ENCODE data around the gene MACO1.

MACO1 gene

DNA sequence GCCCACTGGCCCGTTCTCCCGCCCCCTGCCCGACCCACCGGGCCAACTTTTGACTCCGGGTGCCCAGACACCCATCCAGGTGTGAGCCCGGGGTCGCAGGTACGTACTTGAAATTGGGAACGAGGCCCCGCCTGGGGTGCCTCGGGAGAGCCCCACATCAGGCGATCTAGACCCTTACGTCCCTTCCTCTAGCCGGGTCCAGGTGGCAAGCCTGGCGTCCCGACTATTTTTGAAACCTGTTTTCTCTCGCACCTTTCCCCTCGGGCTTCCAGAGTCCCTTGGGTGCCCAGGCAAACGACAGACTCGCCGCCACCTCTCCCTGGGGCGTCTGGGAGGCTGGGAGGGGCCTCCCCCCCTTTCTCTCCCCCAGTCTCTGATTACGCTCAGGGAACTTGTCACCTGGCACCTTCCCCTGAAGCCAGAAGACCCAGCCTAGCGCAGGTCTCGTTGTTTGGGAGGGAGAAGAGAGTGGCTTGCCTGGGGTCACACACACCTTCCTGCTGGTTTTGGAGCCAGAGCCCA lies 113.6 kb downstream of the MACO1 start:
- DNase-seq, result no peak

- DNase-seq, result no peak
Measured at GRCh38 chr1:25544819-25545218, 114.1 kb downstream of the MACO1 start.

- no peak for DNase-seq
Measured at GRCh38 chr1:25545767-25546166, 115.1 kb downstream of the MACO1 start.

- DNase-seq, result no peak
Measured at GRCh38 chr1:25546193-25546592, 115.5 kb downstream of the MACO1 start.

DNA sequence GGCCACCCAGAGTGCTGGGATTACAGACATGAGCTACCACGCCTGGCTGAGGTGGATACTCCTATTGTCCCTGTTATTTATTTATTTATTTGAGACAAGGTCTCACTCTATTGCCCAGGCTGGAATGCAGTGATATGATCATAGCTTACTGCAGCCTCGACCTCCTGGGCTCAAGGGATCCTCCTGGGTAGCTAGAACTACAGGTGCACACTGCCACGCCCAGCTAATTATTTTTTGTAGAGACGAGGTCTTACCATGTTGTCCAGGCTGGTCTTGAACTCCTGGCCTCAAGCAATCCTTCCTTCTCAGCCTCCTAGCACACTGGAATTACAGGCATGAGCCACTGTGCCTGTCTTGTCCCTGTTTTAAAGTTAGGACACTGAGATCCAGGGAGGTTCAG lies 117.9 kb downstream of the MACO1 start:
- no peak for DNase-seq

DNA sequence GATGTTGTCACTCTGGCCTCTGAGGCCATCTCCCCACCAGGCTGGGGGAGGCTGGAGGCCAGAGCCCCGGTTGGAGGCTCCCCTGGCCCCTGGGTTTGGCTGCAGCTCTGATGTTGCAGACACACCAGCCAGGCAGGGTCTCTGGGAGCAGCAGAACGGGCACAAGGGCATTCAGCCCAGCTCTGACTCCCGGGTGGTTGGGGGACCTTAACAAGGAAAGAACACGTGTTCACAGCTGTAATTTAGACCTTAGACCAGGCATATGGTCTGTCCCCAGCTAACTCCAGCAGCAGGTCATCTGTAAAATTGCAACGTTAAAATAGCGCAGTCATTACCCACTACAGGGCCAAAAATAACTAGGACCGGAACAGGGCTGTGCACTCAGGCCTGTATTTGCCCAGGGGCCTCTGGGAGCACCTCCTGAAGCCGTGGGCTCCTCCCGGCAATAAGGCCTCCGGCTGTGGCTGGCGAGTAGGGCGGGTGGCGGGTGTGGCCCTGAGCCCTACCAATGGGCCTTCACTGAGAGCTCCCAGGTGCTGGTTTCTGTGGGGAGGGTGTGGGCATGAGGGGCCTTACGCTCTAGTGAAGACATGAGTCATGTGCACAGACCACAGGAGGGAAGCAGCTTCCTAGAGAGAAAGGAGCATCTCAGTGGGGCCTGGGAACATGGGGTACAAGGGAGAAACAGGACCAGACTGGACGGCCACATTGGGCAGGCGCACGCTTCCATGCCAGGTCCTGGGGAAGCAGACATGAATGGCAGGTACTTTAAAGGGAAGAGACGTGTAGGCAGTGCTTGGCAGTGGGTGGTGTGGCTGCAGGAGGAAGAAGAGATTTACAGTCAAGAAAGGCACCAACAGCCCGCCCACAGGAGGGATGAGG lies 118.8 kb downstream of the MACO1 start:
- no peak for DNase-seq

All from NCI-H524 (cell line).